IPS-NIHi11 (cell line): Measurements from ENCODE around the gene CDH15.
"Not testable (repeated sequence)": the region's sequence is repeated elsewhere in the genome, so short reads cannot be mapped to it uniquely, and the experiment has no call there.

ENCODE experiments used
- DNase-seq: peaks from one replicate; pipeline ENCODE4 v3.0.0; 2012; ENCODE audit warnings: mixed read lengths, low spot score

Gene CDH15

GRCh38 chr16:89187770-89188392 lies 16.3 kb downstream of the CDH15 start:
- DNase-seq, result no peak

GRCh38 chr16:89188471-89189357 lies 17.2 kb downstream of the CDH15 start:
- not testable (repeated sequence) for DNase-seq

- no peak for DNase-seq
Measured at GRCh38 chr16:89189358-89190025, 17.9 kb downstream of the CDH15 start.

DNA sequence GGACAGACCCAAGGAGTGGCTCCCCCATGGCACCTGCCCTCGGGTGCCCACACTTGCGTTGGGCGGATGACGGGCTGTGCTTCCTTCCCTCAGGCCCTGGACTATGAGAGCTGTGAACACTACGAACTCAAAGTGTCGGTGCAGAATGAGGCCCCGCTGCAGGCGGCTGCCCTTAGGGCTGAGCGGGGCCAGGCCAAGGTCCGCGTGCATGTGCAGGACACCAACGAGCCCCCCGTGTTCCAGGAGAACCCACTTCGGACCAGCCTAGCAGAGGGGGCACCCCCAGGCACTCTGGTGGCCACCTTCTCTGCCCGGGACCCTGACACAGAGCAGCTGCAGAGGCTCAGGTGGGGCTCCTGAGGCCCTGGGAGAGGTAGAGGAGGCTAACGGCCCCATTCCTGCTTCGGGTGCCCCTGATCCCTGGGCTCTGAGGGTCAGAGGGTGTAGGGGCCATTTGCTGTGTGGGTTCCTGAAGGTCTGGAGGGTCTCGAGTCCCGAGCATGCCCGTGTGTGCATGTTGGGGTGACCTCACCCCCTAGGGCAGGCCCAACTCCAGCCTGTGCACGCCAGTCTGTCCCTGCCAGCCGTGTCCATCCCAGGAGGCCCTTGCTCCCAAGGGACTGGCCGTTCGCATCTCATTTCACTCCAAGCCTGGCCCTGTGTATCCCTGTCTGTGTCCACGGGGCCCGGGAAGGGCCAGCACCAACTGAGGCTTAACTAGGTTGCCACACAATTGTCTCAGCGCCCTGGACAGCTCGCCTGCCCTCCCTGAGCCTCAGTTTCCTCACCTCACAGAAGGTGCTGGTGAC lies 18.8 kb downstream of the CDH15 start:
- no peak for DNase-seq

DNA sequence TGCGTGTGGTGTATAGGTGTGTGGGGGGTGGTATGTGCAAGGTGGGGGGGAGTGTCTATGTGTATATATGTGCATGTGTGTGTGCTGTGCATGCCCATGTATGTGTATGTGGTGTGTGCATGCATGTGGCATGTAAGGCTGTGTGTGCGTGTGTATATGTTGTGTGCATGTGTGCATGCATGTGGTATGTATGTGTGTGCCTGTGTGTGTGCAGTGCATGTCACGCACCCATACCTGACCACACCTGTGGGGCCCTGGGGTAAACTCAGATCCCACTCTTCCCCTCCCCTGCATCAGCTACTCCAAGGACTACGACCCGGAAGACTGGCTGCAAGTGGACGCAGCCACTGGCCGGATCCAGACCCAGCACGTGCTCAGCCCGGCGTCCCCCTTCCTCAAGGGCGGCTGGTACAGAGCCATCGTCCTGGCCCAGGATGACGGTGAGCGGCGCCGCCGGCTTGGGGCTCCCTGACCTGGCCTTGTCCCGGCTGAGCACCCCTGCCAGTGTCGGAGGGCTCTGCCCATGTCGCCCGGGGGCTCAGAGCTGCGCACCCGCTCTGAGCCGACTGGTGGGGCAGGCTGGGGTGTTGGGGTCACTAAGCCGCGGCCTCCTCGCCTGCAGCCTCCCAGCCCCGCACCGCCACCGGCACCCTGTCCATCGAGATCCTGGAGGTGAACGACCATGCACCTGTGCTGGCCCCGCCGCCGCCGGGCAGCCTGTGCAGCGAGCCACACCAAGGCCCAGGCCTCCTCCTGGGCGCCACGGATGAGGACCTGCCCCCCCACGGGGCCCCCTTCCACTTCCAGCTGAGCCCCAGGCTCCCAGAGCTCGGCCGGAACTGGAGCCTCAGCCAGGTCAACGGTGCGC lies 19.7 kb downstream of the CDH15 start:
- no peak for DNase-seq

DNA sequence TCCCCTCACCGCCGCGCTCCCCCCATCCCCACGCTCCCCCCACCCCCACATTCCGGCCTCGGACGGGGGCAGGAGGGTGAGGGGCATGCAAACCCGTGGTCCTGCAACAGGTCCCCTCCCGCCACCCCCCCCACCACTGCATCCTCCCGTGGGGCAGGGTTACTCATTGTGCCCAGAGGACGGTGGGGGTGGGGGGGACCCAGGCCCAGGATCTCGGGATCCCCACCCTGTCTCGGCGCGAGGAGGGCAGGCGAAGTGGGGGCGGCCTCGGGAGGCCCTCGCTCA lies 20.3 kb downstream of the CDH15 start:
- no peak for DNase-seq

DNA sequence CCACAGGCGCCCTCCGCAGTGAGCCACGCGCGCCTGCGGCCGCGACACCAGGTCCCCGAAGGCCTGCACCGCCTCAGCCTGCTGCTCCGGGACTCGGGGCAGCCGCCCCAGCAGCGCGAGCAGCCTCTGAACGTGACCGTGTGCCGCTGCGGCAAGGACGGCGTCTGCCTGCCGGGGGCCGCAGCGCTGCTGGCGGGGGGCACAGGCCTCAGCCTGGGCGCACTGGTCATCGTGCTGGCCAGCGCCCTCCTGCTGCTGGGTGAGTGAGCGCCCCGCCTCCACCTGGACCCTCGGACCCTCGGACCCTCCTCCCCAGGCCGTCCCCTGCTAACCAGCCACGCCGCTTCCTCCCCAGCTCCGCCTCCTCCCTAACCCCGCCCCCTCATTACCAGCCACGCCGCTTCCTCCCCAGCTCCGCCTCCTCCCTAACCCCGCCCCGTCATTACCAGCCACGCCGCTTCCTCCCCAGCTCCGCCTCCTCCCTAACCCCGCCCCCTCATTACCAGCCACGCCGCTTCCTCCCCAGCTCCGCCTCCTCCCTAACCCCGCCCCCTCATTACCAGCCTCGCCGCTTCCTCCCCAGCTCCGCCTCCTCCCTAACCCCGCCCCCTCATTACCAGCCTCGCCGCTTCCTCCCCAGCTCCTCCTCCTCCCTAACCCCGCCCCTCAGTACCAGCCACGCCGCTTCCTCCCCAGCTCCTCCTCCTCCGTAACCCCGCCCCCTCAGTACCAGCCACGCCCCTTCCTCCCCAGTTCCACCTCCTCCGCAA lies 20.8 kb downstream of the CDH15 start:
- peak; percentile 83 for DNase-seq

- peak; percentile 90 for DNase-seq
Measured at GRCh38 chr16:89192956-89193575, 21.5 kb downstream of the CDH15 start.

GRCh38 chr16:89193576-89194293 lies 22.2 kb downstream of the CDH15 start:
- no peak for DNase-seq

GRCh38 chr16:89194340-89195311 lies 23.1 kb downstream of the CDH15 start:
- no peak for DNase-seq

GRCh38 chr16:89195521-89196171 lies 24.1 kb downstream of the CDH15 start:
- DNase-seq, result peak; percentile 4

- DNase-seq, result no peak
Measured at GRCh38 chr16:89197033-89197632, 25.6 kb downstream of the CDH15 start.

GRCh38 chr16:89197633-89198416 lies 26.3 kb downstream of the CDH15 start:
- DNase-seq, result no peak

- DNase-seq, result peak; percentile 2
Measured at GRCh38 chr16:89198417-89199240, 27.1 kb downstream of the CDH15 start.
